Measurements from ENCODE around the gene GAS2. TPM values are rescaled to one million over a fixed set of nuclear protein-coding genes. Genes with fewer than 3 reads are reported as not detected.

Gene GAS2
- total RNA-seq, 1 donor from 2014 or later: 3.4 TPM

- Mint-ChIP-seq H3K4me3 (no peak overlapping the region), H3K9me3 (no peaks in the 10 kb centered on the region), H3K27ac (ENCODE audit: unreplicated experiment) (no peak overlapping the region), H3K4me1 (peaks cover 15% of the 10 kb centered on the region), H3K27me3 (ENCODE audit: low read depth) (no peaks in the 10 kb centered on the region), H3K36me3 (ENCODE audit: low read depth) (no peaks in the 10 kb centered on the region)
- DNase-seq (ENCODE audit: low read depth, low spot score): no peak
- peak; percentile 49 for TF ChIP-seq CTCF (conservative IDR thresholded peaks at IDR 0.05)
These were observed 63.9 kb downstream of the GAS2 start for GRCh38 chr11:22730319-22730718.

DNA sequence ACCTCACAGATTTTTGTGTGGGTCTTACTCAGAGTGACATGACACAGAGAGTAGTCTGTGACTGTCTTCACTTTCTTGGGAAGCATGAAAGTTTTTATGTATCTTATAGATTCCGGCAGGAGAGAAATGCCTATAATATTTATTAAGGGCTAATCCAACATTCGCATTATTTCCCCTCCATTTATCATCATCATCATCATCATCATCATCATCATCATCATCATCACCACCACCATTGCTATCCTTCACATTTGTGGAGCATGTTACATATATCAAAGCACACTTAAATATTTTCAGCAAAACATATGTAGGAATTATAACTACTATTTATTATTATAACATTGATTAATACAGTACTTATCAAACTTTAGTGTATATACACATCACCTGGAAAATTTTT, 66.2 kb downstream of the GAS2 start:
- Mint-ChIP-seq H3K9me3 (no peaks in the 10 kb centered on the region), H3K4me1 (peaks cover 12% of the 10 kb centered on the region), H3K4me3 (no peak overlapping the region), H3K36me3 (ENCODE audit: low read depth) (no peaks in the 10 kb centered on the region), H3K27me3 (ENCODE audit: low read depth) (no peaks in the 10 kb centered on the region), H3K27ac (ENCODE audit: unreplicated experiment) (no peak overlapping the region)
- no peak for TF ChIP-seq CTCF (conservative IDR thresholded peaks at IDR 0.05)
- DNase-seq (ENCODE audit: low read depth, low spot score): no peak

- no peak for TF ChIP-seq CTCF (conservative IDR thresholded peaks at IDR 0.05)
- no peak overlapping the region for H3K27ac Mint-ChIP-seq (ENCODE audit: unreplicated experiment)
- H3K4me3 Mint-ChIP-seq: no peak overlapping the region
- no peak for DNase-seq (ENCODE audit: low read depth, low spot score)
- peaks cover 8% of the 10 kb centered on the region for H3K4me1 Mint-ChIP-seq
- no peaks in the 10 kb centered on the region for H3K36me3 Mint-ChIP-seq (ENCODE audit: low read depth)
- no peaks in the 10 kb centered on the region for H3K9me3 Mint-ChIP-seq
- H3K27me3 Mint-ChIP-seq (ENCODE audit: low read depth): no peaks in the 10 kb centered on the region
These were observed 67.3 kb downstream of the GAS2 start for GRCh38 chr11:22733475-22734248.

GRCh38 chr11:22734628-22735345, 68.4 kb downstream of the GAS2 start:
- Mint-ChIP-seq H3K36me3 (ENCODE audit: low read depth) (no peaks in the 10 kb centered on the region), H3K4me1 (no peaks in the 10 kb centered on the region), H3K9me3 (no peaks in the 10 kb centered on the region), H3K4me3 (no peak overlapping the region), H3K27me3 (ENCODE audit: low read depth) (no peaks in the 10 kb centered on the region), H3K27ac (ENCODE audit: unreplicated experiment) (no peak overlapping the region)
- no peak for DNase-seq (ENCODE audit: low read depth, low spot score)
- TF ChIP-seq CTCF (conservative IDR thresholded peaks at IDR 0.05): no peak

DNA sequence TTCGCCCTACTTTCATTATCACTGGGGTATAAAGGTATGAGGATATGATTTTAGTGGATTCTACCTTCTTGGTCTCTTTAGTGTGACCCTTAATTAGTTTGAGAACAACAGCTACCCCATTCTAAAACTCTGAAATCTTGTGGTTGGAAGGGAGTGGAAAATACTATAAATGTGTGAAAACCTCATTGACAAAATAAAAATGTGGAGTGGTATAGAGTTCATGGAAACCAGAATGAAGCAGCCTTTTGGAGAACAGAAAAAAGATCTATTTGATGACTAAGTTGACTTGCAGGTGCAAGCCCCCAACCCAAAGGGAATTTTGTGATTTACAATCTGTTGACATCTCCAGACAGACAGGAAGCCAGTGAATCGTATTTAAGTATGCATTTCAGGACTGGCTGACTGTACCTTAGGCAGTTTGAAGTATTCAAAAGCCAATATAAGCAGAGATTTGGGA, 75.8 kb downstream of the GAS2 start:
- Mint-ChIP-seq H3K36me3 (ENCODE audit: low read depth) (no peaks in the 10 kb centered on the region), H3K4me1 (no peaks in the 10 kb centered on the region), H3K4me3 (no peak overlapping the region), H3K9me3 (peaks cover 5% of the 10 kb centered on the region), H3K27ac (ENCODE audit: unreplicated experiment) (no peak overlapping the region), H3K27me3 (ENCODE audit: low read depth) (no peaks in the 10 kb centered on the region)
- DNase-seq (ENCODE audit: low read depth, low spot score): no peak
- no peak for TF ChIP-seq CTCF (conservative IDR thresholded peaks at IDR 0.05)
